ENCODE measurements around the gene ILDR1. TPM values are rescaled to one million over a fixed set of nuclear protein-coding genes. Genes with fewer than 3 reads are reported as not detected.

The ILDR1 gene
- total RNA-seq = not detected in 2 replicates

DNA sequence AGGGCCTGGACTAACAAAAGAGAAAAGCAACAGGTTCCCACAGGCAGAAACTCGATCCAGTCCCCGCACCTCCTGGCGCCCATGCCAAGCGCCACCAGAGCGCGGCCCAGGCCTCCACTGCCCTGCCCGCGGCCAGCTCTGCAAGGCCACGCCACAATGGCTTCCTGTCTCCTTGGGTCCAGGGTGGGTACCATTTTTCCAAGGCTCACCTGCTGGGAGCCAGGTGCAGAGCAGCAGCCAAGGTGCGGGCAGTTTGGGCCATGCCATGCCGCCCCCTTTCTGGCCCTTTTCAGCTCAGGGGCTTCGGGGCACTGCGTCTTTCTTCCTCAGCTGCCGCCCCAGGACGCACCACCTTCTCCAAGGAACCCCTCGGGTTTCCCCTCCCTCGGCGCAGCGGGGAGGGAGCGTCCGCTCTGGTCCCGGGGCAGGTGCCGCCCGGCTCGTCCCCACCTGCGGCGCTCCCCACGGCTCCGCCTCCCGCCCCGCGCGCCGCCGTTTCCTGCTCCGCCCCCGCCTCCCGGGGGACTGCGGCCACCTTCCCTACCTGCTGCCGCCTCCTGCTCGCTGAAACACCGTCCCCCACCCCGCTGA, at the start of gene ILDR1:
Gene ILDR1, minus strand, starts transcription at position 437 of the 591 bp plus-strand sequence. Its CDS starts 170 bp downstream, at position 267.

DNA sequence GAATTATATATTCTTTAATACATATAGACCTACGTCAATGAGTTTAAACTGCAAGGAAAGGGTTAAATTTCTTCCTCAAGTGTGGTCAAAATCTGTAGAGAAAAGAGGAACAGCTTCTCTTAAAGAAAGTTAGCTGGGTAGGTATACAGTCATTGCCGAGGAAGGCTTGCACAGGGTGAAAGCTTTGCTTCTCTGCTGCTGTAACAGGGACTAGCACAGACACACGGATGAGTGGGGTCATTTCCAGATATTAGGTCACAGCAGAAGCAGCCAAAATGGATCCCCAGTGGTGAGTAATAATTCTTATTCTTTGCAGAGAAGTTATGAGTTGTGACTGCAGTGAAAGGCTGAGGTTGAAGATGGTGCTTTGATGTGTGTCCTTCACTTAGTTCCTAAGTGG, 33.2 kb upstream of the ILDR1 start, which contains the start of gene CD86:
Gene CD86, plus strand, starts transcription at position 148 of the 400 bp plus-strand sequence. Its CDS starts 128 bp downstream, at position 276.

Small RNA genes lying within 50 kb of the gene (small RNA-seq; reads per million reads assigned to genes)
- gene RF00019 = not detected

Other genes starting within 250 kb of the ILDR1 start
- gene IQCB1, start 187.2 kb downstream of the ILDR1 start, total RNA-seq = 20.1 and 20.9 TPM in 2 replicates
- gene EAF2, start 187.0 kb downstream of the ILDR1 start, total RNA-seq = 0.97 and 1.0 TPM in 2 replicates
- gene SLC15A2, start 127.8 kb downstream of the ILDR1 start, total RNA-seq = 0.13 and 0.97 TPM in 2 replicates
- gene CD86, start 33.1 kb upstream of the ILDR1 start, total RNA-seq = not detected in 2 replicates
- gene CASR, start 161.4 kb upstream of the ILDR1 start, total RNA-seq = not detected in 2 replicates

Measured in articular chondrocyte of knee joint (primary cell).